NCI-H460 (cell line): ENCODE measurements around the gene MT1F. TPM values are rescaled to one million over a fixed set of nuclear protein-coding genes. Genes with fewer than 3 reads are reported as not detected.
A peak's percentile ranks its signal among the peaks of the same experiment; 100 is the strongest.
"Not testable (repeated sequence)": the region's sequence is repeated elsewhere in the genome, so short reads cannot be mapped to it uniquely, and the experiment has no call there.

ENCODE experiments used
- DNase-seq: peaks from one replicate; pipeline ENCODE4 v3.0.0-alpha.2; 2016; ENCODE audit warnings: low read depth; ENCODE audit errors: extremely low read depth
- total RNA-seq: library from RNA; depleted of rRNA; stranded (reverse); fragments of >200 nt; shearing (Covaris generic); gene quantifications from 2 replicates; pipeline ENCODE4 v1.2.3, GENCODE V29; 2014

MT1F gene
- total RNA-seq, 1 experiment from 2014 or later = 0.97 TPM

GRCh38 chr16:56641166-56641565, 16.6 kb upstream of the MT1F start:
- no peak for DNase-seq

DNA sequence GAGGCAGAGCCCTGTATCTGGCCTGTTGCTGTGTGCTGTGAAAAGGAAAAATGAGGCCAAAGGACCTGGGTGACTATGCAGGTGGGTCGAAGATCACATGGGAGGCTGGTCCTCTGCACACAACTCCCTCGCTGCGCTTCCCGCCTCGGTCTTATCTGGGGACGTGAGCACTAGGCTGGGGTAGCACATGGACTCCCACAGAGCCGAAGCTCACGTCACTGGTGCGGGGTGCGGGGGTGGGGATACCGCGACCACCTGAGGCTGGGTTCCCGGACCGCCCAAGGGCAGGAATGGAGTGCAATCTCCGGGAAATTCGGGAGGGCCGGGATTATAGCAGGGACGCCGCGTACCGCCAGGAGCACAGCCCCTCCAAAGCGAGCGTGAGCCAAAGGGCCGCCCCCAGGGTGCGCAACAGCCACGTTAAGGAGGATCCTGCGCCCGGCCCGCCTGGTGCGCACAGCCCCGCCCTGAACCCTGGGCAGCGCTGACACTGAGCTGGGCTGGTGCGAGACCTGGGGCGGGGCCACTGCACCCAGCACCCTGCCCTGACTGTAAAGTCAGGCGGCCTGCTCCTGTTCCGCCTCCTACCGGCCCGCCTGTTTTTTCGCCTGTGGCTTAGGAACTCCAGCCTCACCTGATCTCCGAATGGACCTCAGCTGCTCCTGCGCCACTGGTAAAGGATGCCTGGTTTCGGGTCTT, 14.5 kb upstream of the MT1F start:
- peak; percentile 87 for DNase-seq

DNA sequence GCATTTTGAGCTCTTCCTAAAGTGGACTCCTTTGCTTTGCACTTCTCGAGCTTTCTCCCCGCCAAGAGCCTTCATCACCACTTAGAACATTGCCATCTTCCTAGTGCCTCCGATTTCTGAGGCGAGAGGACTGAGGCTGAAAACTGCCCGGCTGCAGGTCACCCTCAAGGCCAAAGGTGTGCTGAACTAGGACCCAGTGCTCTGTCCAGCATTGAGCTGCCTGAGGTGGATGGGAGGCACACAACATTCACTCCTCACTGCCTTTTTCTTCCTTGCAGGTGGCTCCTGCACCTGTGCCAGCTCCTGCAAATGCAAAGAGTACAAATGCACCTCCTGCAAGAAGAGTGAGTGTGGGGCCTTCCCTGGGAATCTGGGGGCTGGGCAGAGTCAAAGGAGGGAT, 13.9 kb upstream of the MT1F start:
- no peak for DNase-seq

GRCh38 chr16:56645311-56645710, 12.4 kb upstream of the MT1F start:
- DNase-seq = no peak

DNA sequence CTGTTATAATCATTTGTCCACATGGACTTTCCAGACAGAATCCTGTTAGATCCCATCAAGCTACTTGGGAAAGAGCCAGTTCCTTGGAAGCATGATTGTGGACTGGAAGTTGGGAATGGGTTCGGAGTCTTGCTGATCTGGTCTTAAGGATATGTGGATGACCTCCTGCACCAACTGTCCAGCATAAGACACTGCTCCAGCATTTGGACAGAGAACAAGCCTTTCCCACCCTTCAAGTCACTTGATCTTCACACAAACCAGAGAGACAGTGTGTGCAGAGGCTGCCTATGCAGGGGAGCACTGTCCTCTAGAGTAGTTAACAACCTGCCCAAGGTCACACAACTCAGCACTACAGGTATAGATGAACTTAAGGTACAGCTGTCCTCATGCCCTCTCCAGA, 11.9 kb upstream of the MT1F start:
- DNase-seq = no peak

- DNase-seq = no peak
Measured at GRCh38 chr16:56647641-56648431, 9.9 kb upstream of the MT1F start.

DNA sequence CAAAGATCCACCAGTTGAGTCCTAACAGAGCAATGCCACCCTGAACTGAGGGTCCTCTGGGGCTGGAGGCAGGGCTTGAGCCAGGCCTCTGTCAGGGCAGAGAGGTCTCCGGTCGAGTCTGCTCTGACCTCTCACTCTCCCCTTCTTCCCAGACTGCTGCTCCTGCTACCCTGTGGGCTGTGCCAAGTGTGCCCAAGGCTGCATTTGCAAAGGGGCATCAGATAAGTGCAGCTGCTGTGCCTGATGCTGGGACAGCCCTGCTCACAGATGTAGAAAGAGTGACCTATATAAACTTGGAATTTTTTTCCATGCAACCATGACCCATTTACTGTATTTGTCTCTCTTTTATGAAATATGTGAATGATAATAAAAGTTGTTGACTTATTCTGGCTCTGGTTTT, 8.5 kb upstream of the MT1F start:
- no peak for DNase-seq

GRCh38 chr16:56649820-56650219, 7.9 kb upstream of the MT1F start:
- DNase-seq = no peak

DNA sequence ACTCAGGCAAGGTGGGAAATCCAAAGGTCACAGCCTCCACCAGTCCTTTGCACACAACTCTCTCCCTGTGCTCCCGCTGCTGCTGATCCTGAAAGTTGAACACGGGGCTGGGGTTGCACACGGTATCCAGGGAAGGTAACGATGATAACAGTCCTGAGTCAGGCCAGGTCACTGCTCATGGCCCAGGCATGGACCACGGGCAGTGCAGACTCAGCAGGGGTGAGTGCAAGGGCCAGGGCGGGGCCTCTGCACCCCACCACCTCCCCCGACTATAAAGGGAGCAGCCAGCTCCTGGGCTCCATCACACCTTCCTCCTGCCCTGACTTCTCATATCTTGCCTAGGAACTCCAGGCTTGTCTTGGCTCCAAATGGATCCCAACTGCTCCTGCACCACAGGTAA, 6.2 kb upstream of the MT1F start, which contains the start of gene MT1B:
Gene MT1B (plus strand): TSS at position 301 of the 400 bp plus-strand sequence. CDS start 68 bp downstream, at position 369.
- no peak for DNase-seq

GRCh38 chr16:56652600-56652999, 5.2 kb upstream of the MT1F start:
- no peak for DNase-seq

GRCh38 chr16:56653218-56653617, 4.5 kb upstream of the MT1F start:
- DNase-seq = no peak

DNA sequence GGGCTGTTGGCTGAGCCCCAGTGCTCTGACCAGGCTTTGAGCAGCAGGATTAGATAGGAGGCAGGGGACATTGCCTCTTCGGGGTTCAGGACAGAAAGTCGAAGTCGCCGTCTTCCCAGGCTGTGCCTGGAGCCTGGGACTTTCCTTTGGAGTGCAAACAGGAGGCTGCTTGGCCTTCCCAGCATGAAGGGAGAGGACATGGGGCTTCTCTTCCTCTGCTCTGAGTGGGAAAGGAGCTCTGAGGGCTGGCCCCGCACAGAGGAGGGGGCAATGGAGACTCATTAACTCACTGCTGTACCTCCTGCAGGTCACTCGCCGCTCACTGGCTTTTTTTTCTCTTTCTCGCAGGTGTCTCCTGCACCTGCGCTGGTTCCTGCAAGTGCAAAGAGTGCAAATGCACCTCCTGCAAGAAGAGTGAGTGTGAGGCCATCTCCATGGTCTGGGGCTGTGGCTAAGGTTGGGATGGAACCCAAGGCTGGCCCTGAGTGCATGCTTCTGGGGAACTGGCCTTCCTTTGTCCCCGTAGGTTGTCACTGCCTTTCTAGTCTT, 642 bp downstream of the MT1F start:
- DNase-seq = no peak

DNA sequence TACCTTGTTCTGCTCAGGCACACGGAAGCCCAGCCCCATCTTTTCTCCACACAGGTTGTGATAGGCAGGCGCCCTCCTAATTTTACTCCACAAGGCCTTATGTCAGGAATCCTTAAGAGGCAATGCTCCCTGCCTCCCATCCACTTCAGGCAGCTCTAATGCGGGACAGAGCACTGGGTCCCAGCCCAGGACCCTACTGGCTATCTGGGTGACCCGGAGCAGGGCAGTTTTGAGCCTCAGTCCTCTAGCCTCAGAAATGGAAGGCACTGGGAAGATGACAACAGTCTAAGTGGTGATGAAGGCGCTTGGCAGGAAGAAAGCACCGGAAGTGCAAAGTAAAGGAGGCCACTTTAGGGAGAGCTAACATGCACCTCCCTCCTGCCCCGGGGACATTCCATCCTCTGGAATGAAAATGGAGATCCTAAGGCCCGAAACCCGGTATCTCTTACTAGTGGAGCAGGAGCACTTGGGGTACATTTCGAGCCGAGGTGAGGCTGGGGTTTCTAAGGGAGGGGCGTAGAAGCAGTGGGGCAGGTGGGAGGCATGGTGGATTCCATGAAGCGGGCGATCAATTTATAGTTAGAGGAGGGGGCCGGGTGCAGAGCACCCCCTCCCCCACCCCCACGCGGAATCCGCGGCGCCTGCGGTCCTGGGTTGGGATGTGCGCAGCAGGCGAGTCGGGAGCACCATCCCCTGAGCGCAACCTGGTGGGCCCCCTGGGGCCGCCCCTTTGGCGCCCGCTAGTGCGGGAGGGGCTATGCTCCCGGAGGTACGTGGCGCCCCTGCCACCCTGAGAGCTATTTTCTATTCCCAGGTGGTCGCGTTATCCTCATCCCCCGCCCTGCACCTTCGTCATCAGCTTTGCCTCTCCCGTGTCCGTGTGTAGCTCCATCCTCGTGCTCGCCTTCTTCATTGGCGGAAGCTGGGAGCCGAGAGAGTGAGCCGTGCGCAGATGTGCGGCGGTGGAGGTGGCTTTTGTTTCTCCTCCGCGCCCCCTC, 4.9 kb downstream of the MT1F start:
- DNase-seq = no peak

GRCh38 chr16:56664506-56664905, 6.7 kb downstream of the MT1F start:
- DNase-seq = no peak

GRCh38 chr16:56665286-56666261, 7.8 kb downstream of the MT1F start:
- DNase-seq = not testable (repeated sequence)

GRCh38 chr16:56667581-56668571, 10.1 kb downstream of the MT1F start, which contains the start of gene MT1G:
TSS of gene MT1G (minus strand) at chr16:56668065. CDS start at chr16:56667993, 72 bp downstream.
- DNase-seq = no peak

DNA sequence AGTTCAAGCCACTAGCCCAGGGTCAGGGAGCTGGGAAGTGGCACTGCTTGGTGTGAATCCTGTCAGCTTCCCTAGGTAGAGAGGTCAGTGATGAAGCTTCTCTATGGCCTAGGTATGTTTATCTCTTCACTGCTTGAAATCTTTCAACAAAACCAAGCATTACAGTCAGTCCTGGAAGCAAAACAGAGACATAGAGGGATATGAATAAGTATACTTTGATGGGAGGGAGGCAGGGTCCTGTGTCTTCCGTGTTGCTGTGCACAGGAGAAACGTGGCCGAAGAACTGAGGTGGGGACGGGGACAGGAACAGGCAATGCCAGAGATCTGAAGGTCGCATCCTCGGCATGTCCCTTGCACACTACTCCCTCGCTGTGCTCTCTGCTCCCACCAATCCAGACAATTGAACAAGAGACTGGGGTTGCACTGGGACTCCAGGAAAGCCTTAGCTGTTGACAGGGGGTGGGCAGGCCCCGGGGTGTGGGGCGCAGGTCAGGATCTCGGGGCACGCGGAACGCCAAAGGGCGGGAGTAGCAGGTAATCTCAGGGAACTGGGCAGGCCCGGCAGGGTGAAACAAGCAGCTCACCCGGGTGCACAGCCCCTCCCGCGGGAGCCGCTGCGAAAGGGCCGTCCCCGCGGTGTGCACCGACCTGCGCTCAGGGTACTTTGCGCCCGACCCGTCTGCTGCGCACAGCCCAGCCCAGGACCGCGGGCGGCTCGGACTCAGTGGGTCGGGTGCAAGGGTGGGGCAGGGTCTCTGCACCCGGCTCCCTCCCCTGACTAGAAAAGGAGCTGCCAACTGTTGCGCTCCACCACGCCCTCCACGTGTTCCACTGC, 11.5 kb downstream of the MT1F start, which contains the start of gene MT1H:
Gene MT1H (plus strand): TSS at position 810 of the 835 bp plus-strand sequence. CDS start 71 bp downstream, outside the sequence.
- DNase-seq = no peak
